Ectodermal cell (in vitro differentiated cells): ENCODE results near the gene CYREN.

ENCODE experiments used
- H3K27ac ChIP-seq: 2 replicates; pipeline ENCODE4 v1.7.0; 2013; ENCODE audit warnings: mild to moderate bottlenecking, low read depth, low read length; ENCODE audit not compliant: insufficient read depth, poor library complexity, severe bottlenecking
- H3K27me3 ChIP-seq: 2 replicates; pipeline ENCODE4 v1.7.0; 2013; ENCODE audit warnings: mild to moderate bottlenecking, low read length; ENCODE audit not compliant: insufficient read depth, control insufficient read depth, poor library complexity, severe bottlenecking
- H3K36me3 ChIP-seq: one replicate; pipeline ENCODE4 v1.7.0; 2013; ENCODE audit warnings: low read length; ENCODE audit not compliant: control insufficient read depth, insufficient read depth
- H3K4me1 ChIP-seq: one replicate; pipeline ENCODE4 v1.7.0; 2013; ENCODE audit warnings: low read length; ENCODE audit not compliant: control insufficient read depth, insufficient read depth
- H3K4me3 ChIP-seq: 2 replicates; pipeline ENCODE4 v1.7.0; 2013; ENCODE audit warnings: low read depth, low read length, control low read depth; ENCODE audit not compliant: insufficient read depth
- H3K9me3 ChIP-seq: 2 replicates; pipeline ENCODE4 v1.7.0; 2013; ENCODE audit warnings: mild to moderate bottlenecking, low read length, moderate library complexity; ENCODE audit not compliant: control insufficient read depth
- WGBS, 2 experiments: methylation state at CpG; one replicate each; pipeline ENCODE4 v1.1.7; 2013; ENCODE audit warnings: missing lambda C conversion rate in 2 of 2; 5-methylcytosine and 5-hydroxymethylcytosine counted together

CYREN gene

GRCh38 chr7:135197343-135197742, 26.8 kb upstream of the CYREN start:
- Histone ChIP-seq H3K27ac (no peak overlapping the region), H3K4me3 (no peak overlapping the region), H3K27me3 (no peaks in the 10 kb centered on the region), H3K4me1 (no peaks in the 10 kb centered on the region), H3K9me3 (no peaks in the 10 kb centered on the region), H3K36me3 (peaks cover 4% of the 10 kb centered on the region)
- 88 to 93% methylated on average over 2 of the region's 2 CpGs for WGBS, 2 experiments

- H3K4me1 ChIP-seq = no peaks in the 10 kb centered on the region
- WGBS, 2 experiments = 95% methylated on average over 14 of the region's 14 CpGs
- no peaks in the 10 kb centered on the region for H3K27me3 ChIP-seq
- H3K36me3 ChIP-seq = peaks cover 4% of the 10 kb centered on the region
- no peak overlapping the region for H3K27ac ChIP-seq
- H3K4me3 ChIP-seq = no peak overlapping the region
- no peaks in the 10 kb centered on the region for H3K9me3 ChIP-seq
These were observed 25.6 kb upstream of the CYREN start for GRCh38 chr7:135195968-135196629.

- Histone ChIP-seq H3K4me1 (no peaks in the 10 kb centered on the region), H3K27me3 (no peaks in the 10 kb centered on the region), H3K36me3 (peaks cover 4% of the 10 kb centered on the region), H3K4me3 (no peak overlapping the region), H3K27ac (no peak overlapping the region), H3K9me3 (no peaks in the 10 kb centered on the region)
- 96 to 97% methylated on average over 3 to 4 of the region's 4 CpGs for WGBS, 2 experiments
These were observed 24.6 kb upstream of the CYREN start for GRCh38 chr7:135195156-135195555.

- no peaks in the 10 kb centered on the region for H3K9me3 ChIP-seq
These were observed 24.1 kb upstream of the CYREN start for GRCh38 chr7:135194494-135195095.

GRCh38 chr7:135193615-135194081, 23.1 kb upstream of the CYREN start:
- Histone ChIP-seq H3K36me3 (no peaks in the 10 kb centered on the region), H3K4me3 (no peak overlapping the region), H3K9me3 (no peaks in the 10 kb centered on the region), H3K27me3 (no peaks in the 10 kb centered on the region), H3K27ac (no peak overlapping the region), H3K4me1 (no peaks in the 10 kb centered on the region)
- 88 to 92% methylated on average over 10 of the region's 10 CpGs for WGBS, 2 experiments

More at GRCh38 chr7:135194494-135195095, 24.1 kb upstream of the CYREN start:
- peaks cover 3% of the 10 kb centered on the region for H3K36me3 ChIP-seq
- no peaks in the 10 kb centered on the region for H3K27me3 ChIP-seq
- no peak overlapping the region for H3K4me3 ChIP-seq
- no peaks in the 10 kb centered on the region for H3K4me1 ChIP-seq
- 87 to 94% methylated on average over 12 of the region's 12 CpGs for WGBS, 2 experiments
- no peak overlapping the region for H3K27ac ChIP-seq

- H3K36me3 ChIP-seq = no peaks in the 10 kb centered on the region
These were observed 22.5 kb upstream of the CYREN start for GRCh38 chr7:135192914-135193536.

GRCh38 chr7:135190703-135191102, 20.2 kb upstream of the CYREN start:
- Histone ChIP-seq H3K27me3 (no peaks in the 10 kb centered on the region), H3K9me3 (no peaks in the 10 kb centered on the region), H3K4me3 (no peak overlapping the region), H3K36me3 (no peaks in the 10 kb centered on the region), H3K4me1 (no peaks in the 10 kb centered on the region), H3K27ac (no peak overlapping the region)

More at GRCh38 chr7:135192914-135193536, 22.5 kb upstream of the CYREN start:
- Histone ChIP-seq H3K4me1 (no peaks in the 10 kb centered on the region), H3K9me3 (no peaks in the 10 kb centered on the region), H3K4me3 (no peak overlapping the region), H3K27ac (no peak overlapping the region), H3K27me3 (no peaks in the 10 kb centered on the region)
- 93% methylated on average over 10 to 11 of the region's 11 CpGs for WGBS, 2 experiments

- no peak overlapping the region for H3K4me3 ChIP-seq
- H3K27me3 ChIP-seq = no peaks in the 10 kb centered on the region
- 96% methylated on average over 4 of the region's 4 CpGs for WGBS, 2 experiments
- no peaks in the 10 kb centered on the region for H3K9me3 ChIP-seq
- no peaks in the 10 kb centered on the region for H3K4me1 ChIP-seq
- no peak overlapping the region for H3K27ac ChIP-seq
- no peaks in the 10 kb centered on the region for H3K36me3 ChIP-seq
These were observed 19.5 kb upstream of the CYREN start for GRCh38 chr7:135189961-135190360.

- no peaks in the 10 kb centered on the region for H3K27me3 ChIP-seq
- H3K9me3 ChIP-seq = no peaks in the 10 kb centered on the region
- no peaks in the 10 kb centered on the region for H3K4me1 ChIP-seq
- H3K36me3 ChIP-seq = peaks cover 4% of the 10 kb centered on the region
- H3K27ac ChIP-seq = no peak overlapping the region
- 93 to 96% methylated on average over 6 of the region's 6 CpGs for WGBS, 2 experiments
- no peak overlapping the region for H3K4me3 ChIP-seq
These were observed 18.7 kb upstream of the CYREN start for GRCh38 chr7:135189221-135189662.

- peaks cover 4% of the 10 kb centered on the region for H3K36me3 ChIP-seq
These were observed 17.9 kb upstream of the CYREN start for GRCh38 chr7:135188298-135188984.

More at GRCh38 chr7:135188298-135188984, 17.9 kb upstream of the CYREN start:
- Histone ChIP-seq H3K27me3 (no peaks in the 10 kb centered on the region), H3K27ac (no peak overlapping the region), H3K4me3 (no peak overlapping the region), H3K9me3 (no peaks in the 10 kb centered on the region), H3K4me1 (no peaks in the 10 kb centered on the region)
- 95% methylated on average over 12 of the region's 12 CpGs for WGBS, 2 experiments
